HG03064 (cell line): ENCODE results near the gene PRKCB.

Experiments
- ATAC-seq: cut with Tn5 transposase; IDR thresholded peaks from one replicate; pipeline ENCODE4 v1.9.1; 2021; ENCODE audit warnings: low read depth; ENCODE audit not compliant: unreplicated experiment

Gene PRKCB

GRCh38 chr16:23836078-23836403, 258 bp downstream of the PRKCB start:
- peak; percentile 11 for ATAC-seq

- ATAC-seq, result peak; percentile 20
These were observed 875 bp downstream of the PRKCB start for GRCh38 chr16:23836404-23837311.

- ATAC-seq, result no peak
These were observed 1.9 kb downstream of the PRKCB start for GRCh38 chr16:23837553-23838308.

GRCh38 chr16:23838485-23839142, 2.8 kb downstream of the PRKCB start:
- ATAC-seq, result no peak

- no peak for ATAC-seq
These were observed 4.5 kb downstream of the PRKCB start for GRCh38 chr16:23840310-23840709.

GRCh38 chr16:23842137-23842600, 6.4 kb downstream of the PRKCB start:
- ATAC-seq, result peak; percentile 55

GRCh38 chr16:23843143-23843542, 7.4 kb downstream of the PRKCB start:
- ATAC-seq, result no peak

- no peak for ATAC-seq
These were observed 11.5 kb downstream of the PRKCB start for GRCh38 chr16:23847251-23847650.

- ATAC-seq, result no peak
These were observed 12.2 kb downstream of the PRKCB start for GRCh38 chr16:23847948-23848347.

GRCh38 chr16:23848958-23849357, 13.2 kb downstream of the PRKCB start:
- ATAC-seq, result no peak

GRCh38 chr16:23852794-23853562, 17.2 kb downstream of the PRKCB start:
- no peak for ATAC-seq

GRCh38 chr16:23855010-23855409, 19.2 kb downstream of the PRKCB start:
- ATAC-seq, result no peak

- no peak for ATAC-seq
These were observed 20.5 kb downstream of the PRKCB start for GRCh38 chr16:23856251-23856709.

- ATAC-seq, result no peak
These were observed 21.6 kb downstream of the PRKCB start for GRCh38 chr16:23857256-23857880.

- no peak for ATAC-seq
These were observed 22.1 kb downstream of the PRKCB start for GRCh38 chr16:23857881-23858269.

- ATAC-seq, result no peak
These were observed 22.8 kb downstream of the PRKCB start for GRCh38 chr16:23858542-23858941.

- ATAC-seq, result no peak
These were observed 24.0 kb downstream of the PRKCB start for GRCh38 chr16:23859713-23860269.

GRCh38 chr16:23861874-23862273, 26.1 kb downstream of the PRKCB start:
- ATAC-seq, result no peak

- no peak for ATAC-seq
These were observed 26.8 kb downstream of the PRKCB start for GRCh38 chr16:23862556-23862955.
